Stimulated activated CD8-positive, alpha-beta memory T cell treated with anti-CD3 and anti-CD28 coated beads, Interleukin-7, amount 100 ng/mL, for 1 hour (primary cell): ENCODE measurements around the gene EPS8L3.
"Not testable (repeated sequence)": the region's sequence is repeated elsewhere in the genome, so short reads cannot be mapped to it uniquely, and the experiment has no call there.

ENCODE experiments used
- DNase-seq, 2 donors: peaks; one replicate each; pipeline ENCODE4 v3.0.0-alpha.2; 2020; ENCODE audit warnings: low read depth in 2 of 2

EPS8L3 gene, protein sequence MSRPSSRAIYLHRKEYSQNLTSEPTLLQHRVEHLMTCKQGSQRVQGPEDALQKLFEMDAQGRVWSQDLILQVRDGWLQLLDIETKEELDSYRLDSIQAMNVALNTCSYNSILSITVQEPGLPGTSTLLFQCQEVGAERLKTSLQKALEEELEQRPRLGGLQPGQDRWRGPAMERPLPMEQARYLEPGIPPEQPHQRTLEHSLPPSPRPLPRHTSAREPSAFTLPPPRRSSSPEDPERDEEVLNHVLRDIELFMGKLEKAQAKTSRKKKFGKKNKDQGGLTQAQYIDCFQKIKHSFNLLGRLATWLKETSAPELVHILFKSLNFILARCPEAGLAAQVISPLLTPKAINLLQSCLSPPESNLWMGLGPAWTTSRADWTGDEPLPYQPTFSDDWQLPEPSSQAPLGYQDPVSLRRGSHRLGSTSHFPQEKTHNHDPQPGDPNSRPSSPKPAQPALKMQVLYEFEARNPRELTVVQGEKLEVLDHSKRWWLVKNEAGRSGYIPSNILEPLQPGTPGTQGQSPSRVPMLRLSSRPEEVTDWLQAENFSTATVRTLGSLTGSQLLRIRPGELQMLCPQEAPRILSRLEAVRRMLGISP

DNA sequence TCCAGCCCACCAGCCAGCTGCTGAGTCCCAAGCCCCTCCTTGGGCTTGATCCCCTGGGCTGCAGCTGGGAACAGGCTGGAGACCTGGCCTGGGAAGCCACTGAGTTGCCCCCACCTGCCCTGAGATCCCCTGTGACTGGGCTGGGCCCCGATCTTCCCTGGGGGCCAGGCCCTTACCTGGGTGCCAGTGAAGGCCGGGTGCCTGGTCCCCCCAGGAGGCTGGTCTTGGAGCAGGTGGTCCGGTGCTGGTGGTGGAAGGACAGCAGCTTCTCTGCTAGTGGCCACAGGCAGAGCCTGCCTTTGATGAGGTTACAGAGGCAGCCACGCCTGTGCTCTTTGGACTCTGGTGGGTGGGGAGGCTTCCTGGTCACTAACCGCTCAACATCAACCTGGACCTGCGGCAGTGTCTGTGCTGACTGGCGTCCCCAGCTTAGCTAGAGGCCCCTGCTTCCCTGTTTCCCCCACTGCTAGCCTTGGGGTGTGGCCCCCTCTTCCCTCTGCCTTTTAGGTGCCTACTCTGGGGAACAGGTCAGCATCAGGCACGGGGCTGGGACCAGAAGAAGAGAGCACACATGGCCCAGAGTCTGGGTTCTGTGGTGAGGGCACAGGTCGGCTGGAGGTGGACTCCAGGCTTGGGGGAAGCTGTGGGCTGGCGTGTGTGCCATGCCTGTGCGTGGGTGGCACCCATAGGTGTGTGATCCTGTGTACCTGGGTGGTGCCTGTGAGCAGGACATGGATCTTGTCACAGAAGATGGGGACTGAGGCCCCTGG is at the start of gene EPS8L3:
EPS8L3 (minus strand) TSS at position 278 of the 770 bp plus-strand sequence. CDS start 2,174 bp downstream, outside the sequence.
- DNase-seq, result no peak

DNA sequence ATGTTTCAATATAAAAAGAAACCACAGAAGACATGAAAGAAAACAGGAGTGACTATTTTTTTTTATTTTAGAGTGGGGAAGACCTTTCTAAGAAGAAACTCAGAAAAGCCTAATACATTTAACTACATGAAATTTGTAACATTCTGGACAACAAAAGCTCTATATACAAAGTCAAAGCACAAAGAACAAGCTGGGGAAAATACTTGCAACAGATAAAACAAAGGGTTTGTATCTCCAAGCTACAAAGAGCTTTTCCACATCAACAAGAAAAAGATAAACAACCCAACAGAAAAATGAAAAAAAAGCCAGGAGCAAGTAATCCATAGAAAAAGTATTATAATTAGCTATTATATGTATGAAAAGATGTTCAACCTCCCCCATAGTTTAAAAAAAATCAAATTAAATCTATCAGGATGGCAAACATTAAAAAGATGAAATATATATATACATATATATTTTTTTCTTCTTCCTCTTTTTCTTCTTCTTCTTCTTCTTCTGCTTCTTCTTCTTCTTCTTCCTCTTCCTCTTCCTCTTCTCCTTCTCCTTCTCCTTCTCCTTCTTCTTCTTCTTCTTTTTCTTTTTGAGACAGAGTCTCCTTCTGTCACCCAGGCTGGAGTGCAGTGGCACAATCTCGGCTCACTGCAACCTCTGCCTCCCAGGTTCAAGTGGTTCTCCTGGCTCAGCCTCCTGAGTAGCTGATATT is 49.1 kb upstream of the EPS8L3 start:
- no peak for DNase-seq

DNA sequence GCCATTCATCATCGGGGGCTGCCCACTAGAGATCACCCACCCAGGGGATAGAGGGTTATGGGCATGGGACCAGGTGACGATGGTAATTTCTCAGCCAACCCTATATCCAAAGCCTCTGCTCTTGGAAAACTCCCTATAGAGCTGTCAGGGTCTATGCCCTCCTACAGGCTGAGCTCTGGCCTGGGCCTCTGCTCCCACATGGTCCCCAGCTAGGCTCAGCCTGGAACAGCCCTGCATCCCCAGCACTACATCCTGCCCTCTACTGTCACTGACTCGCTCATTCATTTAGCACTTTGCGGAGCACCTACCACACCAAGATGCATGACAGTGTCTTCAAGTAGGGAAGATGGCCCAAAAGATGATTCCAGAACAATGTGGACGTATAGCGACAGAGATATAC is 45.0 kb upstream of the EPS8L3 start:
- no peak for DNase-seq

DNA sequence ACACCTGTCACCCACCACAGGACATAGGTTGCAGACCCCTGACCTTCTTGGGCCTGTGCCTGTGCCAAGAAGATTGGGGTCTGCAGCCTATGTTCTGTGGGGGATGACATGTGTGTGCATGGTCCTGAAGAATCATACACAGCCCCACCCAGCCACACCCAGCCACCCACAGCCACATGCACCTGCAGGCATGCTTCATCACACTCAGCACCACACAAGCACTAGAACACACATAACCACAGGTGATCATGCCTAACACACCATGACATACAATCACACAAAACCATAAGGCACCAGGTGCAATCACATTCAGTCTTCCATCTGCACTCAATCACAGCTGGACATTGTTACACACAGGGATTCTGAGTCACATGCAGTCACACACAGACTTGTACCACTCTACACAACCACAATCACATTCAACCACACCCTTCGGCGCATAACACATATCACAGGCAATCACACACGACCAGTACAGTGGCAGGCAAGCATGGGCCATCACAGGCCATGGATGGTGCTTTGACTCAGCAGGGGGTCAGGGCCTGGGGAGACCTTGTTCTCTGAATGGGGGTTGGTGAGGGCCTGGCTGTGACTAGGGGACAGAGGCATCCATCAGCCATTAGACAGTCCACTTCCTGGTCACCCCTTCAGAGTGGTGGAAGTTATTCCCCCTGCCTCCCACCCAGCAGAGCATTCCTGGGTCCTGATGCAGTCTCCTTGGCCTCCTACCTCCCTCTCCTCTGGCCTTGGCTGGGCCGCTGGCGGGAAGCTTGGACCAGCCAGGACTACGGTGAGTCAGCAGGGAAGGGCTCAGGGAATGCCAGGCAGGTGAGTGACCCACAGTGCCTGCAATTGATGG is 44.3 kb upstream of the EPS8L3 start:
- DNase-seq, result no peak

DNA sequence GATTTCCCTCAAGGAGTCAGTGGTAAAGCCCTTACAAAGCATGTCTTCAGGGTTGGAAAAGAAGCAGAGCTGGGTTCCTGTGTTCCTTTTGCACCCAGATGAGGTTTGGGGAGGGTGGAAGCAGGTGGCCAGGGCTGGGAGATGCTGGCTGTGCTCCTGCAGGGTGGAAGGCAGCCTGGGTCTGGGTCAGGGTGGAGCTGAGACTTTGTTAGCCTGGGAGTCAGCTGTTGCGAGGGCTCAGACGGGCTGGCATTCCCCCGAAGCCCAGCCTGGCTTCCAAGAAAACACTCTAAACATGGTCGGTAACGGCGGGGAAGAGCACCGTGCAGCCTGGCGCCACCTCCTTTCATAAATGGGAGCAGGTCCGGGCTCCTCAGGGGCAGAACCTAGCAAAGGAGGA is 43.7 kb upstream of the EPS8L3 start:
- DNase-seq, result no peak

DNA sequence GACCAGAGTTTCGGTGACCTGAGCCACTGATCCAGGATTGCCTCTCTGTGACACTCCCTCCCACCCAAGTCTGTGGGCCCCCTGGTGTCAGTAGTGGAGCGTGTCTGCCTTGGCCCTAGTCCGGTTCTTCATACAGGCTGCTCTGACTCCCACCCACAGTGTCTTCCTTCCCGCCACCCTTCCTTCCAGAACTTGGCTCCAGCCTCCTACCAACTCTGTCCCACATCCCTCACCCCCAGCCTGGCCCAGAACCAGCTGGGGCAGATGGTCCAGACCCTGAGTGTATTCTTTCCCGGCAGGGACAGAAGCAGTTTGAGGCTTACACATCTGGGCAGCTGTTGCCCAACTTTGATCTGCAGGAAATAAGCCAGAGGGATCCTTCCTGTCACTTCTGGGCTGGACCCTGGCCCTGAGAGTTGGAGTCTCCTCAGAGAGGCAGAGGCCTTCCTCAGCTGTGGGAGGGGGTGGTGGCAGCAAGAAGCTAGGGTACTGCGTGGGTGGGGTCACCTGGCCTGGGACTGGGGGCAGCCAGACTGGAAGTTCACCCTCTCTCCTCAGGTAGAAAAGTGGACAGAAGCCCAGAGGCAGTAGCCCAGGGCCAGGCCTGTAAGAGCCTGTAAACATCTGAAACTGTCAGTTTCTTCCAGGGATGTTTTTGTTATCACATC is 43.1 kb upstream of the EPS8L3 start:
- DNase-seq, result no peak

DNA sequence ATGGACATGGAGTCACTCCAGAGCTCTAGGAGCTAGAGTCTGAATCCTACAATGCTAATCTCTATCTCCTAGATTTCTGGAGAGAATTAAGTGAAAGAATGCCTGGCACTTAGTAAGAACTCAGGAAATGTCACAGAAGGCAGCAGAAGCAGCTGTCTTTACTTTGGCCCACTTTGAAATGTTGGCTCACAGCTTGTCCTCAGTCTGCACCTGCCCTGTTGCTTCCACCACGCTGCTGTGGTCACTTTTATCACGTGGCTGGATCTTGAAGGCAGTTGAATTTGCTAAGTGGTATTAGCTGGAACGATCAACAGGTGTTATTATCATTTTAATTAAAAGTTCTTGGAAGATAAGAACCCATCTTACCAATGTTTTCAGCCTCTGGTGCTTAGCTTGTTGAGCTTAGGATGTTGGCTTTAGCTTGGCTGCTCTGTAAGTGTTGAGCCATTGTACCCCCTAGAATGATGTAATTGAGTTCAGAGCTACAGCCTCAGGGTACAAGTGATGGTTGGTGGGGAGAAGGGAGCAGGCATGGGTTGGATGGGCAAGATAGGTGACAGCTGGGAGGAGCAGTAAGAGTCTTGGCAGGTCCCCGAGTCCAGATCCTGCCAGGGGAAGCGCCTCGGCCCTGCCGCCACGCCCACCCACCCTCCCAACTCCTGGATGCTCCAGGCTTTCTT is 41.9 kb upstream of the EPS8L3 start:
- DNase-seq, result no peak

DNA sequence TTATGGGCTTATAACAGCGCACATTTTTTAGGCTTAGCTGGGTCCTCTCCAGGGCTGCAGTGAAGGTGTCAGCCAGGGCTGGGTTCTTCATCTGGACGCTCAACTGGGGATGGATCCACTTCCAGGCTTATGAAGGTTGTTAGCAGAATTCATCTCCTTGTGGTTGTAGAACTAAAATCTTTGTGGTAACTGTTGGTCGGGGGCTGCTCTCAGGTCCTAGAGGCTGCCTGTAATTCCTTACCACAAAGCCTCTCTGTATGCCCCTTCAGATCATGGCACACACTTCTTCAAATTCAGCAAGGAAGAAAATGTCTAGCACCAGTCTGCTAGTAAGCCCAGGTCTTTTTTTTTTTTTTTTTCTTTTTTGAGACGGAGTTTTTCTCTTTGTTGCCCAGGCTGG is 40.9 kb upstream of the EPS8L3 start:
- DNase-seq, result no peak

DNA sequence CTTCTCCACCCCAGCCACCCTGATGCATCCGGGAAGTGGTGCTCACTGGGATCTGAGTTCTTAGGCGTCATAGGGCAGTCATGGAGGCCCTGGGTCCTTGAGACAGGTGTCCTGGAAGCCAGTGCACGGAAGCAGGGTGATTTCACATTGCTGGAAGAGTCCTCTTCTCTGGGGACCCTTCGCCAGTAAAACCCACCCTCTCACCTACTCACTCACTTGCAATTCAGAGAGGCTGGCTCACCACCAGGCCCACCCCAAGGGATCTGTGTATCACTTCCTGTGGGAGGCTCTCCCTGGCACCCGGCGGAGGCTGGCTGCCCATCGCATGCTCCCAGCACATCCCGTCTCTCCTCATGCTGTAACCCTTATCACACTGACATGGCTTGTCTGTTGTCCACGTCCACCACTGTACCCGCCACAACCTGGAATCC is 40.2 kb upstream of the EPS8L3 start:
- no peak for DNase-seq

DNA sequence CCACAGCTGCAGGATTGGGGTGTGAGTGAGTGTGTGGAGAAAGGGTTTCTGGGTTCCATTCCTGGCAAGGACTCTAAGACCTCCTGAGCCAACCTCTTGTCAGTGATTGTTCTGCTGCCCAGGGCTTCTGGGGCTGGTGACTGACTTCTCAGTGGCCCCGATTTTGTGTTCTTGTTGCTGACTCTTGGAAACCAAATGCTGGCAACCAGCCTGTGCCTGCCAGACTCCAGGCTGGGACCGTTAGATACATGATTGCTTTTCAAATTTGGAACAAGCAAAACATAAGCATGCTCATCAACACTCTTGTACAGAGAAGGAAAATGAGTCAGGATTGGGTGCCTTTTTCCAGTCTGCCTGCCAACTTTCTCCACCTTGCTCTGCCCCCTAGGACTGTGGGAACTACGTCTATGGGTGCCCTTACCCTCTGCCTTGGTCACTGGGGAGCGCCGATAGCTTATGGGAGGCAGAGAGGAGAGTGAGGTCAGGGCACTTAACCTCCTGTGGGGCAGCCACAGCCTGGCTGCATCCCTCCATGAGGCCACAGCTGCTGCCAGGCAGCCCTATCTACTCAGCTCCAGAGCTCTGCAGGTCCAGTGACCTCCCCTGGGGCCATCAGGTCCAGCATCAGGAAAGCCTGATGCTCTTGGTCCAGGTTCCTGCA is 39.3 kb upstream of the EPS8L3 start:
- DNase-seq, result no peak

DNA sequence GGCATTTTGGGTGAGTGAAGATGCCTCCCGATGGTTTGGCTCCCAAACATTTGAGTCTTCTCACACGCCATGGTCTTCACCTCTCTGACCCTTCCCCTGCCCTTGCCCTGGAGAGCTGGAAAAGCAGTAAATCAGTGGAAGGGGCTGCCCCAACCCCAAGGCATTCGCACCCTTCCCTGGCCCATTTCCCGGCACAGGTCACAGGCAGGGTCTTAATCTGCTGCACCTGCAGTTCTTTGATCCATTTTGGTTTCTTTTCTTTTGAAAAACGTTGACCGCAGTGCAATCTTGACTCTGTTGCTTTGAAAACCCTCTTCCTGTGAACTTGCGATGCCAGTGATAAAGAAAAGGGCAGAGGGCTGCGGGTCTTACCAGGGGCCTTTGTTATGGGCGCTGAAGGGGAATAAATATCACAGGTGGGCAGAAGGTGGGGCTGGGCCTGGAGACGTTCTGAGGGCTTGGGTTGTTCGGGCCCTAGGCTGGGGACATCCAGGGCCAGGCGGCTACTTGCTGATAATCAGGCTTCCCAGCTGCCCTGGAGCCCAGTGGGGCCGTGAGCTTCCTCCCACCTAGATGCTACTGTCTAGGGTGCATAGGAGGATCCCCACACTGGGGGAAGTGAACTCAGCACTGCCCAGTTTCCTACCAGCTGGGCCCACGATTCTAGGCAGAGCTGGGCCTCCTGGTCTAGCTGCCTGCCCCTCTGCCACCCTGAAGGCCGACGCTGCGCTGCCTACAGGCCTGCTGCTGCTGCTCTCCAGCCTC is 38.6 kb upstream of the EPS8L3 start:
- no peak for DNase-seq

DNA sequence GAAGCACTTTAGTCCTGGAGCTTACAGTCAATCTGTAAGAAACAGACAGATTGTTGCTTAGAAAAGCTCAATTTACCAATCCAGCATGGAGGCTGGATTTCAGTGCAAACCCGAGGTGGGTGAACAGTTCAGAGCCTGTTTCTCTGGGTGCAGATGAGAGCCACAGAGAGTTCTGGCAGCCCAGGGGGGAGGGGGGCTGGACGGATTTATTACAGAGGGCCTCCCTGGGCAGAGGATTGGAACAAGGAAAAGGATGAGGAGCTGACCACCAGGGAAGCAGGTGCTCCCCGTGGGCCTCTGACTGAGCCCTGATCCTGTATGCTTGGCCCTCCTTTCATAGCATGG is 38.0 kb upstream of the EPS8L3 start:
- no peak for DNase-seq

DNA sequence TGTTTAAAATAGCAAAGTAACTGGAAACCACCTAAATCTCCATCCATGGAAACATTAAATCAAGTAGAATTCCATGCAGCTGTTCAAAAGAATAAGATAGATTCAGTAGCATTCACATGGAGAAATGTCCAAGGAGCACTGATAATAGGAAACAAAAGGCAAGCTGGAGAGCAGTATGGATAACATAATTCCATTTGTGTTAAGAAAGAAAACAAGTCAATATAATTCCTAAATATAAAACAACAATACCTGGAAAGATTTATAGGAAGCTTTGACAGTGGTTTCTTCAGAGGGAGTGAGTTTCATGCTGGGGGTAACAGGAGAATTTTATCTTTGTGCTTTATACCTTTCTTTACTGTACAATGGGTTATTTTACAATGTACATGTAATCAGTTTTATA is 36.6 kb upstream of the EPS8L3 start:
- DNase-seq, result no peak

DNA sequence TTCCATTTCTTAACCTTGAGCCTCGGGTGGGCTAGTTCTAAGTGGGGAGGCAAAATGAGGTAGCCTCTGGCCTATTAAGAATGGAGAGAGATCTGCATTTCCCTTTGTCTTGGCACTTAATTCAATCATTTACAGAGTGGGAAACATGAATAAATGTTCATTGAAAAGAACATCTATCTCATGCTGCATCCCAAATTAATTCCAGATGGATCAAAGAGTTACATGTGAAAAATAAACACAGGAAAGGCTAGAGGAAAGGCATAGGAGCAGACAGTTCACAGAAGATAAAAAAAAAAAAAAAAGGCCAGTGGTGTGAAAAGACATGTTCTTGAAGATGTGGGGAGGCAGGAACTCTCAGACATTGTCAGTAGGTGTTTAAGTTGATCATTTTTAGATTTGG is 35.7 kb upstream of the EPS8L3 start:
- DNase-seq, result no peak

DNA sequence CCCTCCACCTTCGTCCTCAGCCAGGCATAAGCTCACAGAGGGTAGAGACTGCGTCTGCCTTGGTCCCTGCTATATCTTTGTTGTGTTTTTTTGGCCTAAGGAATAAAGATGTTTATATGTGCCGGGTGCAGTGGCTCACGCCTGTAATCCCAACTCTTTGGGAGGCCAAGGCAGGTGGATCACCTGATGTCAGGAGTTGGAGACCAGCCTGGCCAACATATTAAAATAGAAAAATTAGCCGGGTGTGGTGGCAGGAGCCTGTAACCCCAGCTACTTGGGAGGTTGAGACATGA is 33.5 kb upstream of the EPS8L3 start:
- not testable (repeated sequence) for DNase-seq

DNA sequence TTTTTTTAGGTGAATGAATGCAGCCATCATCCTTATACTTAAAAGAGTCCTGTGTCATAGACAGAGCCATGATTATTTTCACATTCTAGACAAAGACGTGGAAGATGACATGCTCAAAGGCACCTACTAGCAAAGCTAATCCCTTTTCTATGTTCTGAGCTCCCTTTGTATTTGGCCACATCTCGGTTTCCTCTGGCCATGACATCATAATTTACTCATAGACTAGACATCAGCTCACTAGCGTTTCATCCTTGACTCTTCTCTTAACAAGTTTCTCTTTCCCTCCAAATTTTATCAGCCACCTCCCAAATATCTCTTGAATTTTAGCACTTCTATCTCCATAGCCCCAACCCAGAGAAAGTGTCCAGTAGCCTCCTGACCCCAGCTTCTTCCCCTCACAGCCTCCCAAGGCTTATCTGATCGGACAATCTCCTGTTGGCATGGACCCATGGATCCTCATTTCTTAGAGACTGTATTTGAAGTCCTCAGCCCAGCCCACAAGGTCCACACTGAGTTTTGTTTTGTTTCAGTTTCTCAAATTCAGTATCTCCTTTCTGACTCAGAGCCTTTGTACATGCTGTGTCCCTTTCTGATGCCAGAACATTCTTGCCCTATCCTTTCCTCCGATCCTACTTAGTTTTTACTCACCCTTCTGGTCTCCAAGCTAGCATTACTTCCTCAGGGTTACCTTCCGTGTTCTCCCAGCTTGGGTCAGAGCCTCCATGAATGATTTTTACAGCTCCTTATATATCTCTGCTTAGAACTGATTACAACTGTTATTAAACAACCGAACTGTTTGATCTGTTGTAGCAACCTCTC is 33.0 kb upstream of the EPS8L3 start:
- no peak for DNase-seq

DNA sequence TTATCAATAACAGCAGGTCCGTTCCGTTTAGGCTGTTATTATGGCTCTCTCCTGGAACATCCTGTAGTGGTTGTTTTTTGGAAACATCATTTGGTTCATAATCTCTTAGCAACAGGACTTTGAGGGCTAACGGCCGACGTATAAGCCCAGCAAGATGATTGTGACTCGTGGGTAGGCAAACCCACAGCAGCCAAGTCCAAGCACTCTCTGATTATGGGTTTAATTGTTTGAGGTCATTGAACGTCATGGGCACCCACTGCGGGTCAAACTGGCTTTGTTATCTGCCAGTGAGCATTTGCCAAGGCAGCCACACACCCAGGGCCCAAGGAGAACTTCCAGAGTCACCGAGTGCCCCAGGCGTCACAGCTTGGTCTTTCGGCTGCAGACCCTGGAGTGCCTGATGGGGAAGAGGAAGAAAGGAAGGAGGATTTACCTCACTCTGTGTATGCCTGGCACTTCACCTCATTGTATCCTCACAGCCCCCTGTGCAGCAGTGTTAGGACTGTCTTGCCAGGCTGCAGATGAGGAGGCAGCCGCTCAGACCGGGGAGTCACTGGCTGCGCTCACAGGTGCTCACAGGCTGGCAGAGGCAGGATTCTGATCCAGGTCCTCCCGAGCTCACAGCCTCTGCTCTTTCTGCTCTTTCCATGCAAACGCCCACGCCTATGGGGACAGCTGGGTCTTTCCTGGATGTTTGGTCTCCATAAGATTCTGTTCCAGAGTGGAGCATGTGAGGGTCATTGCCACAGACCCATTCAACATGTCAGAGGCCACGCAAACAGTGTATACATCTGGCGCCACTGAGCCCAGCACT is 30.8 kb upstream of the EPS8L3 start:
- no peak for DNase-seq
